MM.1S (cell line): Measurements from ENCODE around the gene GNG12.

Experiments
- DNase-seq: peaks from one replicate; pipeline ENCODE4 v3.0.0-alpha.2; 2015
- H2AFZ ChIP-seq: fragments of 300-600 bp; sonication (generic); 2 replicates; pipeline ENCODE4 v1.6.0; 2016; ENCODE audit warnings: antibody characterized with exemption, low read length
- H3F3A ChIP-seq: fragments of 300-600 bp; sonication (generic); 2 replicates; pipeline ENCODE4 v1.6.1; 2016; ENCODE audit warnings: mild to moderate bottlenecking, antibody characterized with exemption, low read length, moderate library complexity, mixed read lengths; ENCODE audit not compliant: insufficient read depth
- H3K27ac ChIP-seq: fragments of 300-600 bp; sonication (generic); 2 replicates; pipeline ENCODE4 v1.5.1; 2016; ENCODE audit warnings: mild to moderate bottlenecking, low read length
- H3K27me3 ChIP-seq: fragments of 300-600 bp; sonication (generic); replicated peaks from 2 replicates; pipeline ENCODE4 v1.6.0; 2016; ENCODE audit warnings: low read length; ENCODE audit not compliant: insufficient read depth
- H3K36me3 ChIP-seq: fragments of 300-600 bp; sonication (generic); replicated peaks from 2 replicates; pipeline ENCODE4 v1.6.1; 2016; ENCODE audit warnings: mild to moderate bottlenecking, low read length, mixed read lengths; ENCODE audit not compliant: insufficient read depth
- H3K4me1 ChIP-seq: fragments of 300-600 bp; sonication (generic); 2 replicates; pipeline ENCODE4 v1.6.1; 2016; ENCODE audit warnings: low read length, mixed read lengths
- H3K4me2 ChIP-seq: fragments of 300-600 bp; sonication (generic); 2 replicates; pipeline ENCODE4 v1.6.0; 2016; ENCODE audit warnings: low read depth, low read length
- H3K4me3 ChIP-seq: fragments of 300-600 bp; sonication (generic); 2 replicates; pipeline ENCODE4 v1.5.1; 2016; ENCODE audit warnings: low read length, mixed read lengths
- H3K79me2 ChIP-seq: fragments of 300-600 bp; sonication (generic); 2 replicates; pipeline ENCODE4 v1.6.1; 2016; ENCODE audit warnings: mixed run types, low read length, mixed read lengths
- H3K9ac ChIP-seq: fragments of 300-600 bp; sonication (generic); 2 replicates; pipeline ENCODE4 v1.6.1; 2016; ENCODE audit warnings: low read length, mixed read lengths
- H3K9me2 ChIP-seq: fragments of 300-600 bp; sonication (generic); replicated peaks from 2 replicates; pipeline ENCODE4 v1.6.1; 2016; ENCODE audit warnings: mild to moderate bottlenecking, low read length, mixed read lengths; ENCODE audit not compliant: insufficient read depth
- H3K9me3 ChIP-seq: fragments of 300-600 bp; sonication (generic); replicated peaks from 2 replicates; pipeline ENCODE4 v1.6.1; 2016; ENCODE audit warnings: mild to moderate bottlenecking, low read length, mixed read lengths; ENCODE audit not compliant: insufficient read depth
- H4K20me1 ChIP-seq: fragments of 300-600 bp; sonication (generic); 2 replicates; pipeline ENCODE4 v1.6.1; 2016; ENCODE audit warnings: mild to moderate bottlenecking, low read length, moderate library complexity, mixed read lengths; ENCODE audit not compliant: insufficient read depth
- CTCF ChIP-seq: fragments of 300-600 bp; sonication (generic); IDR thresholded peaks from 2 replicates; pipeline ENCODE4 v1.5.1; 2016; ENCODE audit warnings: antibody characterized with exemption, low read length, mixed read lengths
- EZH2 ChIP-seq: fragments of 300-600 bp; sonication (generic); optimal IDR thresholded peaks from 2 replicates; pipeline ENCODE3; 2017; ENCODE audit warnings: low read depth, mild to moderate bottlenecking, antibody characterized with exemption, low read length, mixed read lengths
- EZH2phosphoT487 ChIP-seq: fragments of 300-600 bp; sonication (generic); IDR thresholded peaks from 2 replicates; pipeline ENCODE4 v1.6.1; 2018; ENCODE audit warnings: antibody characterized with exemption, low read length

Gene GNG12

GRCh38 chr1:67759692-67760029 lies 73.6 kb downstream of the GNG12 start:
- Histone ChIP-seq H3K27me3 (no peaks in the 10 kb centered on the region), H3F3A (peaks cover 16% of the 10 kb centered on the region), H3K9me2 (no peaks in the 10 kb centered on the region), H3K4me3 (no peak overlapping the region), H4K20me1 (no peaks in the 10 kb centered on the region), H3K4me2 (peak overlapping the region; percentile 58), H2AFZ (peak overlapping the region; percentile 51), H3K79me2 (no peaks in the 10 kb centered on the region), H3K4me1 (peaks cover 31% of the 10 kb centered on the region), H3K36me3 (no peaks in the 10 kb centered on the region), H3K9me3 (no peaks in the 10 kb centered on the region), H3K27ac (peak overlapping the region; percentile 92), H3K9ac (peak overlapping the region; percentile 59)
- TF ChIP-seq CTCF = no peak
- no peak for TF ChIP-seq EZH2
- no peak for TF ChIP-seq EZH2phosphoT487
- DNase-seq = no peak

GRCh38 chr1:67759066-67759465 lies 74.2 kb downstream of the GNG12 start:
- no peaks in the 10 kb centered on the region for H4K20me1 ChIP-seq
- H3K4me2 ChIP-seq = peak overlapping the region; percentile 58; the same call in 1 of the 2 replicates
- H3K9ac ChIP-seq = no peak overlapping the region
- no peaks in the 10 kb centered on the region for H3K9me3 ChIP-seq
- H3K27ac ChIP-seq = peak overlapping the region; percentile 92
- H3K79me2 ChIP-seq = no peaks in the 10 kb centered on the region
- H2AFZ ChIP-seq = no peak overlapping the region
- no peaks in the 10 kb centered on the region for H3K9me2 ChIP-seq
- peaks cover 34% of the 10 kb centered on the region for H3K4me1 ChIP-seq
- TF ChIP-seq EZH2 (no peak), CTCF (no peak), EZH2phosphoT487 (no peak)
- H3F3A ChIP-seq = peaks cover 16% of the 10 kb centered on the region
- no peak overlapping the region for H3K4me3 ChIP-seq
- H3K36me3 ChIP-seq = no peaks in the 10 kb centered on the region
- H3K27me3 ChIP-seq = no peaks in the 10 kb centered on the region
- no peak for DNase-seq

- no peak for TF ChIP-seq CTCF
- TF ChIP-seq EZH2 = no peak
- TF ChIP-seq EZH2phosphoT487 = no peak
- no peak overlapping the region for H3K9ac ChIP-seq
- peaks cover 17% of the 10 kb centered on the region for H3F3A ChIP-seq
- H2AFZ ChIP-seq = no peak overlapping the region
- H3K27ac ChIP-seq = no peak overlapping the region
- no peaks in the 10 kb centered on the region for H4K20me1 ChIP-seq
- no peaks in the 10 kb centered on the region for H3K36me3 ChIP-seq
- peaks cover 37% of the 10 kb centered on the region for H3K4me1 ChIP-seq
- no peaks in the 10 kb centered on the region for H3K9me2 ChIP-seq
- no peak overlapping the region for H3K4me3 ChIP-seq
- H3K4me2 ChIP-seq = no peak overlapping the region
- DNase-seq = no peak
- H3K79me2 ChIP-seq = no peaks in the 10 kb centered on the region
- H3K27me3 ChIP-seq = no peaks in the 10 kb centered on the region
- H3K9me3 ChIP-seq = no peaks in the 10 kb centered on the region
These were observed 77.6 kb downstream of the GNG12 start for GRCh38 chr1:67755619-67756018.
